ENCODE measurements around the gene LAMTOR4. TPM values are rescaled to one million over a fixed set of nuclear protein-coding genes. Genes with fewer than 3 reads are reported as not detected.

LAMTOR4 gene
- total and polyA plus RNA-seq, 2 of the 13 experiments (the other 11 are each of a cell fraction or from before 2014, with no cell fraction given): 115 to 118 TPM

DNA sequence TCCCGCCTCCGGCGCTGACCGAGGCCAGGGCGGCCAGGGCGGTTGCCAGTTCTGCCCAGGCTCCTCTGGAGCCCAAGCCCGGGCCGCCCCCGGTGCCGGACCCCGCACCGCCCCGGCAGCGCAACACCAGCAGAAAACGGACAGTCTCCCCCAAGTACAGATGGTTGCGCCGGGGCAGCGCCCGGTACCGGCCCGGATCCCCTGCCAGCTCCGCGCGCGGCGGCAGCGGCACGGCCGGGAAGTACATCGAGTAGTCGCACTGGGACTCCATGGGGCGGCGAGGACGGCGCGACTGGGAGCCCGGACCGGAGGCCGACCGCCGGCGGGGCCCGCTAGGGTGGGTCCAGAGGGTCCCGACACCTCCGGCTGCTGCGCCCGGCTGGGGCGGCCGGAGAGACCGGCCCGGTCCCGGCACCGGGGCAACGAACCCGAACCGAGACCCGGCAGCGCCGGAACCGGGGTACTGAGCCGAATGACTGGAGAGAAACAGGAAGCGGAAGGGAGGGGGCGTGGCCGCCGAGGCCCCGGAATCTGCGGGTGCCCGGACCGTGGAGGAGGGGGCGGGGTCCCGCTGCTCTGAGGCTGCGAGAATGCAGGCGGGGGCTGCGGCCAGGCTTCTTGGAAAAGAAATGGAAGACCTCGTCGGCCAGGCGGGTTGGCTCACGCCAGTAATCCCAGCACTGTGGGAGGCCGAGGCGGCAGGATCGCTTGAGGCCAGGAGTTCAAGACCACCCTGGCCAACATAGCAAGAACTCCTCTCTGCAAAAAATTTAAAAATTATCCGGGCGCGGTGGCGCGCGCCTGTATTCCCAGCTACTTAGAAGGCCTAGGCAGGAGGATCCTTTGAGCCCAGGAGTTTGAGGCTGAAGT lies 9.7 kb downstream of the LAMTOR4 start, which contains the start of gene TRAPPC14 (continued):
- 0 out of 2 replicates have a peak, but pooled peaks have one; percentile 31 for TF ChIP-seq AKAP8 (CRISPR knock-in tag; IDR thresholded peaks at IDR 0.05)
- TF ChIP-seq ZNF687 (CRISPR knock-in tag; IDR thresholded peaks at IDR 0.05): peak; percentile 81
- TF ChIP-seq ZNF362 (CRISPR knock-in tag; IDR thresholded peaks at IDR 0.05; ENCODE audit: borderline replicate concordance): peak; percentile 50; the same call in 1 of the 2 replicates
- peak; percentile 43; the same call in 1 of the 2 replicates for TF ChIP-seq ZNF225 (CRISPR knock-in tag; IDR thresholded peaks at IDR 0.05)
- TF ChIP-seq ZNF556 (CRISPR knock-in tag; IDR thresholded peaks at IDR 0.05; ENCODE audit: borderline replicate concordance): peak; percentile 87; the same call in 1 of the 2 replicates
- TF ChIP-seq, protein P1, sequence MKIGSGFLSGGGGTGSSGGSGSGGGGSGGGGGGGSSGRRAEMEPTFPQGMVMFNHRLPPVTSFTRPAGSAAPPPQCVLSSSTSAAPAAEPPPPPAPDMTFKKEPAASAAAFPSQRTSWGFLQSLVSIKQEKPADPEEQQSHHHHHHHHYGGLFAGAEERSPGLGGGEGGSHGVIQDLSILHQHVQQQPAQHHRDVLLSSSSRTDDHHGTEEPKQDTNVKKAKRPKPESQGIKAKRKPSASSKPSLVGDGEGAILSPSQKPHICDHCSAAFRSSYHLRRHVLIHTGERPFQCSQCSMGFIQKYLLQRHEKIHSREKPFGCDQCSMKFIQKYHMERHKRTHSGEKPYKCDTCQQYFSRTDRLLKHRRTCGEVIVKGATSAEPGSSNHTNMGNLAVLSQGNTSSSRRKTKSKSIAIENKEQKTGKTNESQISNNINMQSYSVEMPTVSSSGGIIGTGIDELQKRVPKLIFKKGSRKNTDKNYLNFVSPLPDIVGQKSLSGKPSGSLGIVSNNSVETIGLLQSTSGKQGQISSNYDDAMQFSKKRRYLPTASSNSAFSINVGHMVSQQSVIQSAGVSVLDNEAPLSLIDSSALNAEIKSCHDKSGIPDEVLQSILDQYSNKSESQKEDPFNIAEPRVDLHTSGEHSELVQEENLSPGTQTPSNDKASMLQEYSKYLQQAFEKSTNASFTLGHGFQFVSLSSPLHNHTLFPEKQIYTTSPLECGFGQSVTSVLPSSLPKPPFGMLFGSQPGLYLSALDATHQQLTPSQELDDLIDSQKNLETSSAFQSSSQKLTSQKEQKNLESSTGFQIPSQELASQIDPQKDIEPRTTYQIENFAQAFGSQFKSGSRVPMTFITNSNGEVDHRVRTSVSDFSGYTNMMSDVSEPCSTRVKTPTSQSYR (CRISPR knock-in tag; IDR thresholded peaks at IDR 0.05; ENCODE audit: borderline replicate concordance): peak; percentile 59; the same call in 1 of the 2 replicates
- TF ChIP-seq ZNF619 (CRISPR knock-in tag; IDR thresholded peaks at IDR 0.05): peak; percentile 38; the same call in 1 of the 2 replicates
- TF ChIP-seq, protein P2, sequence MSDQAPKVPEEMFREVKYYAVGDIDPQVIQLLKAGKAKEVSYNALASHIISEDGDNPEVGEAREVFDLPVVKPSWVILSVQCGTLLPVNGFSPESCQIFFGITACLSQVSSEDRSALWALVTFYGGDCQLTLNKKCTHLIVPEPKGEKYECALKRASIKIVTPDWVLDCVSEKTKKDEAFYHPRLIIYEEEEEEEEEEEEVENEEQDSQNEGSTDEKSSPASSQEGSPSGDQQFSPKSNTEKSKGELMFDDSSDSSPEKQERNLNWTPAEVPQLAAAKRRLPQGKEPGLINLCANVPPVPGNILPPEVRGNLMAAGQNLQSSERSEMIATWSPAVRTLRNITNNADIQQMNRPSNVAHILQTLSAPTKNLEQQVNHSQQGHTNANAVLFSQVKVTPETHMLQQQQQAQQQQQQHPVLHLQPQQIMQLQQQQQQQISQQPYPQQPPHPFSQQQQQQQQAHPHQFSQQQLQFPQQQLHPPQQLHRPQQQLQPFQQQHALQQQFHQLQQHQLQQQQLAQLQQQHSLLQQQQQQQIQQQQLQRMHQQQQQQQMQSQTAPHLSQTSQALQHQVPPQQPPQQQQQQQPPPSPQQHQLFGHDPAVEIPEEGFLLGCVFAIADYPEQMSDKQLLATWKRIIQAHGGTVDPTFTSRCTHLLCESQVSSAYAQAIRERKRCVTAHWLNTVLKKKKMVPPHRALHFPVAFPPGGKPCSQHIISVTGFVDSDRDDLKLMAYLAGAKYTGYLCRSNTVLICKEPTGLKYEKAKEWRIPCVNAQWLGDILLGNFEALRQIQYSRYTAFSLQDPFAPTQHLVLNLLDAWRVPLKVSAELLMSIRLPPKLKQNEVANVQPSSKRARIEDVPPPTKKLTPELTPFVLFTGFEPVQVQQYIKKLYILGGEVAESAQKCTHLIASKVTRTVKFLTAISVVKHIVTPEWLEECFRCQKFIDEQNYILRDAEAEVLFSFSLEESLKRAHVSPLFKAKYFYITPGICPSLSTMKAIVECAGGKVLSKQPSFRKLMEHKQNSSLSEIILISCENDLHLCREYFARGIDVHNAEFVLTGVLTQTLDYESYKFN (CRISPR knock-in tag; conservative IDR thresholded peaks at IDR 0.05): peak; percentile 45
- TF ChIP-seq ZNF136 (CRISPR knock-in tag; IDR thresholded peaks at IDR 0.05; ENCODE audit: low read depth): 0 out of 2 replicates have a peak, but pooled peaks have one; percentile 15
- no peak for TF ChIP-seq RBM22 (optimal IDR thresholded peaks at IDR 0.05; ENCODE audit: low read length)
- TF ChIP-seq MED1 (CRISPR knock-in tag; IDR thresholded peaks at IDR 0.05): peak; percentile 25; the same call in 1 of the 2 replicates
- peak; percentile 36; the same call in 1 of the 2 replicates for TF ChIP-seq ATF7-NPFF (CRISPR knock-in tag; IDR thresholded peaks at IDR 0.05; ENCODE audit: low read depth)
- peak; percentile 16; the same call in 1 of the 2 replicates for TF ChIP-seq BCL6 (CRISPR knock-in tag; IDR thresholded peaks at IDR 0.05)
- TF ChIP-seq PCBP1 (IDR thresholded peaks at IDR 0.05; ENCODE audit: borderline replicate concordance, low read depth, low read length): peak; percentile 45; the same call in 1 of the 2 replicates
